HCT116 (cell line): ENCODE data around the gene SCUBE2. TPM values are rescaled to one million over a fixed set of nuclear protein-coding genes. Genes with fewer than 3 reads are reported as not detected.

Source experiments
- ATAC-seq: fragments of 200-7000 bp; cut with Tn5 transposase; 2 replicates; pipeline ENCODE4 v1.9.1; 2020; ENCODE audit warnings: mild to moderate bottlenecking, moderate library complexity
- BruUV-seq: library from RNA; stranded (reverse); fragments of 400-500 nt; replicated peaks from 2 replicates; lab custom pipeline; 2021; lab: Mats Ljungman, UMichigan
- CTCF ChIA-PET: fragments of 300-600 bp; sonication (Branson Sonifier 250); formaldehyde crosslinking; loops from one replicate; lab custom pipeline; 2021; ENCODE audit warnings: antibody characterized with exemption; lab: Charles Lee
- POLR2A ChIA-PET: fragments of 300-600, 350-600 bp; sonication (Branson Sonifier 250); formaldehyde crosslinking; loops from one replicate; lab custom pipeline; 2021; ENCODE audit warnings: antibody characterized with exemption; lab: Charles Lee
- RAD21 ChIA-PET, 2 experiments: fragments of 300-600 bp; sonication (Branson Sonifier 250); formaldehyde crosslinking; loops; one replicate each; lab custom pipeline; 2023; ENCODE audit warnings: low total read pairs in 2 of 2; ENCODE audit not compliant: uncharacterized antibody in 2 of 2, unreplicated experiment in 2 of 2, low non-redundant PET in 1 of 2; lab: Charles Lee
- DNase-seq: peaks from one replicate; pipeline ENCODE4 v3.0.0-alpha.2; 2010; ENCODE audit warnings: low read depth, low spot score
- H2AFZ ChIP-seq: fragments of 200-600 bp; shearing (Covaris generic), sonication (generic); 2 replicates; pipeline ENCODE4 v1.6.1; 2017; ENCODE audit warnings: low read depth, mixed run types, mixed read lengths, antibody characterized with exemption, low read length; ENCODE audit not compliant: poor library complexity, severe bottlenecking
- H3K27ac ChIP-seq: 2 replicates; pipeline ENCODE4 v1.5.1; 2012; ENCODE audit warnings: low read depth, low read length
- H3K27me3 ChIP-seq: fragments of 200-600 bp; sonication (generic); 2 replicates; pipeline ENCODE4 v1.6.1; 2016; ENCODE audit warnings: mixed run types, low read length, mixed read lengths; ENCODE audit not compliant: insufficient read depth
- H3K36me3 ChIP-seq, 2 experiments: fragments of 200-500 bp in 1 of 2; fragments of 200-600 bp in 1 of 2; sonication (Bioruptor generic) in 1 of 2; sonication (generic) in 1 of 2; 2 replicates each; pipeline versions ENCODE4 v1.5.1 to v1.6.1; 2014 to 2016; ENCODE audit warnings: low read length in 2 of 2, inconsistent platforms in 1 of 2, mixed read lengths in 1 of 2, mixed run types in 1 of 2; ENCODE audit not compliant: insufficient read depth in 2 of 2, control insufficient read depth in 1 of 2
- H3K4me1 ChIP-seq, 2 experiments: fragments of 200-600 bp in 1 of 2; sonication (generic) in 1 of 2; 2 replicates each; pipeline versions ENCODE4 v1.5.1 to v1.6.1; 2012 to 2017; ENCODE audit warnings: low read length in 2 of 2, inconsistent platforms in 1 of 2, mild to moderate bottlenecking in 1 of 2, mixed read lengths in 1 of 2, mixed run types in 1 of 2, moderate library complexity in 1 of 2; ENCODE audit not compliant: insufficient read depth in 2 of 2, control insufficient read depth in 1 of 2
- H3K4me2 ChIP-seq: fragments of 200-600 bp; sonication (generic); 2 replicates; pipeline ENCODE4 v1.6.1; 2017; ENCODE audit warnings: mixed run types, low read length, mixed read lengths
- H3K4me3 ChIP-seq, 2 experiments: fragments of 200-600 bp in 1 of 2; sonication (generic) in 1 of 2; replicated peaks in 1 of 2; 2 replicates each; pipeline ENCODE4 v1.5.1; 2011 to 2016; ENCODE audit warnings: low read length in 2 of 2, control low read depth in 1 of 2, low read depth in 1 of 2, mild to moderate bottlenecking in 1 of 2, mixed read lengths in 1 of 2, mixed run types in 1 of 2
- H3K79me2 ChIP-seq: fragments of 200-600 bp; sonication (generic); 2 replicates; pipeline ENCODE4 v1.6.1; 2017; ENCODE audit warnings: mild to moderate bottlenecking, mixed run types, low read length, moderate library complexity, mixed read lengths; ENCODE audit not compliant: insufficient read depth
- H3K9ac ChIP-seq: fragments of 200-600 bp; sonication (generic); 2 replicates; pipeline ENCODE4 v1.6.1; 2016; ENCODE audit warnings: low read length, mixed read lengths
- H3K9me2 ChIP-seq: fragments of 200-600 bp; sonication (generic), shearing (Covaris generic); 2 replicates; pipeline ENCODE4 v1.6.1; 2017; ENCODE audit warnings: mixed run types, mild to moderate bottlenecking, moderate library complexity; ENCODE audit not compliant: insufficient read depth
- H3K9me3 ChIP-seq, 2 experiments: fragments of 200-500 bp in 1 of 2; fragments of 200-600 bp in 1 of 2; sonication (Bioruptor generic) in 1 of 2; sonication (generic) in 1 of 2; 2 replicates each; pipeline ENCODE4 v1.6.1; 2014 to 2017; ENCODE audit warnings: low read length in 2 of 2, mixed read lengths in 2 of 2, inconsistent platforms in 1 of 2, low read depth in 1 of 2, mild to moderate bottlenecking in 1 of 2, mixed run types in 1 of 2, moderate library complexity in 1 of 2; ENCODE audit not compliant: control insufficient read depth in 1 of 2, insufficient read depth in 1 of 2
- H4K20me1 ChIP-seq: fragments of 200-600 bp; sonication (generic), shearing (Covaris generic); 2 replicates; pipeline ENCODE4 v1.6.1; 2017; ENCODE audit warnings: mixed run types, mild to moderate bottlenecking, moderate library complexity; ENCODE audit not compliant: insufficient read depth
- ATF3 ChIP-seq: IDR thresholded peaks from 2 replicates; pipeline ENCODE4 v1.6.1; 2012
- CEBPB ChIP-seq: IDR thresholded peaks from 2 replicates; pipeline ENCODE4 v1.6.1; 2012; ENCODE audit warnings: low read depth
- EGR1 ChIP-seq: IDR thresholded peaks from 2 replicates; pipeline ENCODE4 v1.6.1; 2012; ENCODE audit warnings: low read depth
- ELF1 ChIP-seq: IDR thresholded peaks from 2 replicates; pipeline ENCODE4 v1.6.1; 2012; ENCODE audit warnings: low read depth, borderline replicate concordance
- EZH2 ChIP-seq: fragments of 200-600 bp; sonication (generic); IDR thresholded peaks from 2 replicates; pipeline ENCODE4 v1.6.1; 2017; ENCODE audit warnings: antibody characterized with exemption, mixed run types
- EZH2phosphoT487 ChIP-seq: fragments of 200-600 bp; IDR thresholded peaks from 2 replicates; pipeline ENCODE4 v1.6.1; 2018; ENCODE audit warnings: antibody characterized with exemption, borderline replicate concordance
- FOSL1 ChIP-seq: IDR thresholded peaks from 2 replicates; pipeline ENCODE4 v1.6.1; 2012; ENCODE audit warnings: low read depth
- JUND ChIP-seq: IDR thresholded peaks from 2 replicates; pipeline ENCODE4 v1.6.1; 2012
- MAX ChIP-seq: IDR thresholded peaks from 2 replicates; pipeline ENCODE4 v1.6.1; 2012
- POLR2A ChIP-seq: IDR thresholded peaks from 2 replicates; pipeline ENCODE4 v1.7.0; 2011; ENCODE audit warnings: borderline replicate concordance; ENCODE audit not compliant: insufficient read depth, insufficient read length; ENCODE audit errors: extremely low read depth
- REST ChIP-seq: IDR thresholded peaks from 2 replicates; pipeline ENCODE4 v1.6.1; 2012; ENCODE audit warnings: low read depth
- SIN3A ChIP-seq: IDR thresholded peaks from 2 replicates; pipeline ENCODE4 v1.6.1; 2012; ENCODE audit warnings: low read depth
- SP1 ChIP-seq: IDR thresholded peaks from 2 replicates; pipeline ENCODE4 v1.6.1; 2012; ENCODE audit warnings: low read depth
- SRF ChIP-seq: IDR thresholded peaks from 2 replicates; pipeline ENCODE4 v1.6.1; 2012; ENCODE audit warnings: low read depth
- YY1 ChIP-seq: IDR thresholded peaks from 2 replicates; pipeline ENCODE4 v1.6.1; 2011; ENCODE audit warnings: low read length, low read depth, moderate library complexity, mild to moderate bottlenecking; ENCODE audit not compliant: insufficient replicate concordance; ENCODE audit errors: extremely low read depth
- ZBTB33 ChIP-seq: IDR thresholded peaks from 2 replicates; pipeline ENCODE4 v1.6.1; 2011; ENCODE audit warnings: mild to moderate bottlenecking, low read length, moderate library complexity; ENCODE audit not compliant: insufficient replicate concordance; ENCODE audit errors: extremely low read depth
- ZFX ChIP-seq: fragments of 450-650 bp; IDR thresholded peaks from 2 replicates; pipeline ENCODE4 v1.6.1; 2017
- intact Hi-C: fragments of 100-400 bp; cut with micrococcal nuclease; formaldehyde crosslinking; loops from 2 replicates; pipeline ENCODE4 v1.10.0; 2022
- total RNA-seq: library from RNA; stranded (reverse); gene quantifications from one replicate; pipeline ENCODE4 v1.2.1, GENCODE V29; 2021; ENCODE audit not compliant: unreplicated experiment

SCUBE2 gene
- total RNA-seq, 1 experiment from 2014 or later = 1.3 TPM

GRCh38 chr11:9025101-9025850, 66.1 kb downstream of the SCUBE2 start:
- BruUV-seq = no TSS peak
- H2AFZ ChIP-seq = no peak overlapping the region
- intact Hi-C loops = no loop called here
- no peaks in the 10 kb centered on the region for H4K20me1 ChIP-seq
- no peaks in the 10 kb centered on the region for H3K36me3 ChIP-seq
- peaks cover 5% of the 10 kb centered on the region; the same call in 1 of the 2 replicates for H3K27me3 ChIP-seq
- H3K4me3 ChIP-seq = no peak overlapping the region
- H3K9me2 ChIP-seq = no peaks in the 10 kb centered on the region
- no peak for ATAC-seq
- no peak overlapping the region for H3K9ac ChIP-seq
- ChIA-PET RAD21 (no interaction called here), CTCF (interaction anchor here (1.7 kb wide), 1 partner anchor 10 kb away, joined by 8 read pairs; no protein-coding TSS in a partner anchor), POLR2A (no interaction called here)
- H3K4me2 ChIP-seq = no peak overlapping the region
- DNase-seq = no peak
- no peaks in the 10 kb centered on the region for H3K9me3 ChIP-seq
- H3K4me1 ChIP-seq = peaks cover 0 to 6% of the 10 kb centered on the region in 2 experiments; a peak in 1 of 4 replicates
- H3K27ac ChIP-seq = no peak overlapping the region
- TF ChIP-seq FOSL1 = no peak
- no peak for TF ChIP-seq REST
- TF ChIP-seq SRF = no peak
- no peak for TF ChIP-seq SIN3A
- TF ChIP-seq EZH2phosphoT487 = no peak
- TF ChIP-seq MAX = no peak
- no peak for TF ChIP-seq ZBTB33
- no peak for TF ChIP-seq ELF1
- TF ChIP-seq EGR1 = no peak
- TF ChIP-seq JUND = no peak
- TF ChIP-seq EZH2 = no peak
- TF ChIP-seq ZFX = no peak
- no peak for TF ChIP-seq POLR2A
- no peak for TF ChIP-seq ATF3
- no peak for TF ChIP-seq CEBPB
- TF ChIP-seq YY1 = no peak
- TF ChIP-seq SP1 = no peak
- no peaks in the 10 kb centered on the region for H3K79me2 ChIP-seq
